Measurements from ENCODE around the gene PDE4D.

DNA sequence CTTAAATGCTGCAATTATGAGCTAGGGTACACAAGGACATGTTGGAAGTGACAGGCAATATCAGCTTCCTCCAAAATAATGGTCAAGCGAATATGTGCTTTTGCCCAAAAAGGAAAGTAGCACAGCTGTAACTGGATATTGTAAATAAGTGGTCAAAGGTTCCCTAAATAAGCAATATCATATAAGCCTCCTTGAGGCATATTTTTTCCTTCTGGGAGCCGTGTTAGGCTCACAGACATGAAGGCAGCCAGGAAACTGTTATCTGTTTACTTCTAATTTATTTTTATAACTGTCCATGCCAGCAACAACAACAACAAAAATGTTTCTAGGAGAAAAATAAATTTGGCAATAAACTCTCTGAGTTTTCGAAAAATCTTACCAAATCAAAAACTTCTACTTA is 648.3 kb downstream of the PDE4D start:
- no peak for TF ChIP-seq EZH2 (IDR thresholded peaks at IDR 0.05; ENCODE audit: borderline replicate concordance, insufficient read depth, low read depth, low read length, poor library complexity, severe bottlenecking)
- TF ChIP-seq, protein P1, sequence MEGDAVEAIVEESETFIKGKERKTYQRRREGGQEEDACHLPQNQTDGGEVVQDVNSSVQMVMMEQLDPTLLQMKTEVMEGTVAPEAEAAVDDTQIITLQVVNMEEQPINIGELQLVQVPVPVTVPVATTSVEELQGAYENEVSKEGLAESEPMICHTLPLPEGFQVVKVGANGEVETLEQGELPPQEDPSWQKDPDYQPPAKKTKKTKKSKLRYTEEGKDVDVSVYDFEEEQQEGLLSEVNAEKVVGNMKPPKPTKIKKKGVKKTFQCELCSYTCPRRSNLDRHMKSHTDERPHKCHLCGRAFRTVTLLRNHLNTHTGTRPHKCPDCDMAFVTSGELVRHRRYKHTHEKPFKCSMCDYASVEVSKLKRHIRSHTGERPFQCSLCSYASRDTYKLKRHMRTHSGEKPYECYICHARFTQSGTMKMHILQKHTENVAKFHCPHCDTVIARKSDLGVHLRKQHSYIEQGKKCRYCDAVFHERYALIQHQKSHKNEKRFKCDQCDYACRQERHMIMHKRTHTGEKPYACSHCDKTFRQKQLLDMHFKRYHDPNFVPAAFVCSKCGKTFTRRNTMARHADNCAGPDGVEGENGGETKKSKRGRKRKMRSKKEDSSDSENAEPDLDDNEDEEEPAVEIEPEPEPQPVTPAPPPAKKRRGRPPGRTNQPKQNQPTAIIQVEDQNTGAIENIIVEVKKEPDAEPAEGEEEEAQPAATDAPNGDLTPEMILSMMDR (IDR thresholded peaks at IDR 0.05), result no peak
